ENCODE measurements around the gene TFEB.

DNA sequence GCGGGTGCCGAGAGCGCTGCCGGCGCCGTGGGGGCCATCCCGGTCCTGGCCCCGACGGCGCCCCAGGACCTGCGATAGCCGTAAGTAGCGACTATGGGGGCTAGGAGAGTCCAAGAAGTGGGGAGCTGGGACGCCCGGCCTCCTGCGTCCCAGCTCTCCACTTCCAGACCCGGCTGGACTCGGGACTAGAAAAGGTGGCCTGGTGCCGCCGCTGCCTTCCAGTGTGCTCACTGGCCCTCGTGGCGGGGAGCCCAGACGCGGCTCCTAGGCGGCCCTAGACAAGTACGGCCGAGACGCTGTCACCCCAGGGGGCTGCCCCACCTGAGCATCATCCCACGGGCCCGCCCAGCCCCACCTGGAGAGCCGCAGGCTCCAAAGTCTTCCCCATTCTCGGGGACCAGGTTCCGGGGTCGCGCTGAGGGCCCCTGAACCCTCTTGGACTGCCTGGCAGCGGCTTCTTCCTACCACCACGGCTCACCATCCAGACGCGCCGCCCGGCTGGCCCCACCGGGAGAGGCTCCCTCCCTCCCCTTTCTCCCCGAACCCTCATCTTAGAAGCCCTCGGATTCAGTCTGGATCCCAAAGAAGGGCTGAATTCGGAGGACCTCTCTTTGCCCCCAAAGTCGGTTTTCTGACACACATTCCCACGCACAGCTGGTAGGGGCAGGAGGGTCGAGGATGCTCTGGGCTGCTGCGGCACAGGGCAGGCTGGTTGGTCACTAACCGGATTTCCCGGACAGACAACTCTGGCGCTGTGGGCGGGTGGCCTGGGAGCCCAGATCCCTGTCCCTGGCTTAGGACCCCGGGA lies 98.0 kb downstream of the TFEB start:
- TF ChIP-seq, protein P1, sequence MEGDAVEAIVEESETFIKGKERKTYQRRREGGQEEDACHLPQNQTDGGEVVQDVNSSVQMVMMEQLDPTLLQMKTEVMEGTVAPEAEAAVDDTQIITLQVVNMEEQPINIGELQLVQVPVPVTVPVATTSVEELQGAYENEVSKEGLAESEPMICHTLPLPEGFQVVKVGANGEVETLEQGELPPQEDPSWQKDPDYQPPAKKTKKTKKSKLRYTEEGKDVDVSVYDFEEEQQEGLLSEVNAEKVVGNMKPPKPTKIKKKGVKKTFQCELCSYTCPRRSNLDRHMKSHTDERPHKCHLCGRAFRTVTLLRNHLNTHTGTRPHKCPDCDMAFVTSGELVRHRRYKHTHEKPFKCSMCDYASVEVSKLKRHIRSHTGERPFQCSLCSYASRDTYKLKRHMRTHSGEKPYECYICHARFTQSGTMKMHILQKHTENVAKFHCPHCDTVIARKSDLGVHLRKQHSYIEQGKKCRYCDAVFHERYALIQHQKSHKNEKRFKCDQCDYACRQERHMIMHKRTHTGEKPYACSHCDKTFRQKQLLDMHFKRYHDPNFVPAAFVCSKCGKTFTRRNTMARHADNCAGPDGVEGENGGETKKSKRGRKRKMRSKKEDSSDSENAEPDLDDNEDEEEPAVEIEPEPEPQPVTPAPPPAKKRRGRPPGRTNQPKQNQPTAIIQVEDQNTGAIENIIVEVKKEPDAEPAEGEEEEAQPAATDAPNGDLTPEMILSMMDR (IDR thresholded peaks at IDR 0.05), result no peak
- no peak for TF ChIP-seq POLR2A (IDR thresholded peaks at IDR 0.05)

All from thyroid gland (tissue), 4 donors.